IMR-90 (cell line): ENCODE results near the gene NPHS1. TPM values are rescaled to one million over a fixed set of nuclear protein-coding genes. Genes with fewer than 3 reads are reported as not detected.

Source experiments
- ATAC-seq: fragments of 200-7000 bp; cut with Tn5 transposase; 2 replicates; pipeline ENCODE4 v1.9.1; 2020; ENCODE audit warnings: low read depth, mild to moderate bottlenecking, moderate library complexity
- BruUV-seq: library from RNA; stranded (reverse); fragments of 400-500 nt; replicated peaks from 2 replicates; lab custom pipeline; 2021; lab: Mats Ljungman, UMichigan
- CTCF ChIA-PET: fragments of 300-600 bp; formaldehyde crosslinking; extraction: SDS; loops from one replicate; lab custom pipeline; 2021; ENCODE audit warnings: antibody characterized with exemption; lab: Yijun Ruan, JAX
- POLR2A ChIA-PET: fragments of 300-600 bp; sonication (Branson Sonifier 250); formaldehyde crosslinking; loops from one replicate; lab custom pipeline; 2022; ENCODE audit warnings: antibody characterized with exemption; ENCODE audit not compliant: unreplicated experiment; lab: Charles Lee
- DNase-seq: peaks from one replicate; pipeline ENCODE4 v3.0.0; 2013
- H2AFZ ChIP-seq: replicated peaks from 2 replicates; pipeline ENCODE3; 2013; ENCODE audit warnings: low read length, mild to moderate bottlenecking; ENCODE audit not compliant: poor library complexity
- H2AK5ac ChIP-seq: 2 replicates; pipeline ENCODE4 v1.6.1; 2013; ENCODE audit warnings: low read depth, low read length, inconsistent platforms
- H2AK9ac ChIP-seq: replicated peaks from 2 replicates; pipeline ENCODE3; 2013; ENCODE audit warnings: mild to moderate bottlenecking, low read depth, low read length, moderate library complexity; ENCODE audit not compliant: poor library complexity
- H2BK120ac ChIP-seq: 2 replicates; pipeline ENCODE4 v1.6.1; 2013; ENCODE audit warnings: low read depth, low read length, inconsistent platforms
- H2BK15ac ChIP-seq: 3 replicates; pipeline ENCODE4 v1.6.1; 2013; ENCODE audit warnings: low read depth, low read length, inconsistent platforms
- H2BK20ac ChIP-seq: 2 replicates; pipeline ENCODE4 v1.6.1; 2013; ENCODE audit warnings: low read depth, mild to moderate bottlenecking, inconsistent platforms, low read length, moderate library complexity
- H2BK5ac ChIP-seq: 2 replicates; pipeline ENCODE4 v1.6.1; 2013; ENCODE audit warnings: mild to moderate bottlenecking, low read depth, low read length, inconsistent platforms; ENCODE audit not compliant: poor library complexity, severe bottlenecking
- H3K14ac ChIP-seq: replicated peaks from 2 replicates; pipeline ENCODE4 v1.6.1; 2013; ENCODE audit warnings: low read depth, low read length, inconsistent platforms
- H3K18ac ChIP-seq: 2 replicates; pipeline ENCODE4 v1.6.1; 2013; ENCODE audit warnings: low read depth, low read length, control low read depth
- H3K23ac ChIP-seq: 2 replicates; pipeline ENCODE4 v1.6.1; 2013; ENCODE audit warnings: low read depth, low read length, inconsistent platforms
- H3K27ac ChIP-seq: 2 replicates; pipeline ENCODE4 v1.5.1; 2013; ENCODE audit warnings: mild to moderate bottlenecking, control low read depth, low read length; ENCODE audit not compliant: insufficient read depth
- H3K27me3 ChIP-seq: 2 replicates; pipeline ENCODE4 v1.6.1; 2013; ENCODE audit warnings: low read length; ENCODE audit not compliant: control insufficient read depth, insufficient read depth
- H3K36me3 ChIP-seq: 2 replicates; pipeline ENCODE4 v1.6.1; 2013; ENCODE audit warnings: low read length, mixed read lengths; ENCODE audit not compliant: control insufficient read depth, insufficient read depth
- H3K4ac ChIP-seq: 2 replicates; pipeline ENCODE4 v1.6.1; 2013; ENCODE audit warnings: low read depth, low read length, inconsistent platforms
- H3K4me1 ChIP-seq: 2 replicates; pipeline ENCODE4 v1.6.1; 2013; ENCODE audit warnings: low read length, mixed read lengths; ENCODE audit not compliant: control insufficient read depth, insufficient read depth
- H3K4me2 ChIP-seq: 2 replicates; pipeline ENCODE4 v1.6.1; 2013; ENCODE audit warnings: low read depth, mild to moderate bottlenecking, control low read depth, low read length, moderate library complexity
- H3K4me3 ChIP-seq: 2 replicates; pipeline ENCODE4 v1.5.1; 2013; ENCODE audit warnings: low read depth, mild to moderate bottlenecking, control low read depth, low read length, moderate library complexity; ENCODE audit not compliant: insufficient read depth
- H3K56ac ChIP-seq: 2 replicates; pipeline ENCODE4 v1.6.1; 2013; ENCODE audit warnings: low read length, inconsistent platforms; ENCODE audit not compliant: insufficient read depth; ENCODE audit errors: extremely low read depth
- H3K79me1 ChIP-seq, 2 experiments: 2 replicates each; pipeline ENCODE4 v1.6.1; 2013; ENCODE audit warnings: low read length in 2 of 2, inconsistent platforms in 1 of 2, low read depth in 1 of 2
- H3K9ac ChIP-seq: 2 replicates; pipeline ENCODE4 v1.6.1; 2013; ENCODE audit warnings: low read depth, low read length, control low read depth
- H3K9me1 ChIP-seq: 2 replicates; pipeline ENCODE4 v1.6.1; 2013; ENCODE audit warnings: low read length, inconsistent platforms; ENCODE audit not compliant: insufficient read depth
- H3K9me3 ChIP-seq: 2 replicates; pipeline ENCODE4 v1.6.1; 2013; ENCODE audit warnings: low read length; ENCODE audit not compliant: control insufficient read depth, insufficient read depth
- H4K20me1 ChIP-seq: 2 replicates; pipeline ENCODE4 v1.6.1; 2013; ENCODE audit warnings: low read length, inconsistent platforms; ENCODE audit not compliant: insufficient read depth
- H4K5ac ChIP-seq: 2 replicates; pipeline ENCODE4 v1.6.1; 2013; ENCODE audit warnings: mild to moderate bottlenecking, low read depth, low read length, control low read depth
- H4K8ac ChIP-seq, 2 experiments: 2 replicates each; pipeline ENCODE4 v1.6.1; 2013; ENCODE audit warnings: low read depth in 2 of 2, low read length in 2 of 2, control low read depth in 1 of 2, inconsistent platforms in 1 of 2
- H4K91ac ChIP-seq: 2 replicates; pipeline ENCODE4 v1.6.1; 2013; ENCODE audit warnings: low read depth, low read length, inconsistent platforms; ENCODE audit not compliant: insufficient read depth
- BHLHE40 ChIP-seq: fragments of 150-350 bp; IDR thresholded peaks from 2 replicates; pipeline ENCODE4 v1.6.1; 2016; ENCODE audit warnings: mild to moderate bottlenecking, low read depth, low read length
- CEBPB ChIP-seq: IDR thresholded peaks from 2 replicates; pipeline ENCODE4 v1.6.1; 2012; ENCODE audit warnings: low read depth, low read length, improper control_type of control experiment
- CHD1 ChIP-seq: IDR thresholded peaks from 2 replicates; pipeline ENCODE4 v1.6.1; 2012; ENCODE audit warnings: low read depth, low read length, improper control_type of control experiment
- ELK1 ChIP-seq: fragments of 150-350 bp; IDR thresholded peaks from 2 replicates; pipeline ENCODE4 v1.6.1; 2016; ENCODE audit warnings: low read depth, mild to moderate bottlenecking, low read length, moderate library complexity, borderline replicate concordance
- FOS ChIP-seq: fragments of 150-350 bp; IDR thresholded peaks from 2 replicates; pipeline ENCODE4 v1.6.1; 2016; ENCODE audit warnings: low read depth, low read length
- MAFK ChIP-seq: IDR thresholded peaks from 2 replicates; pipeline ENCODE4 v1.6.1; 2012; ENCODE audit warnings: low read depth, low read length, improper control_type of control experiment
- MAZ ChIP-seq: IDR thresholded peaks from 2 replicates; pipeline ENCODE4 v1.6.1; 2012; ENCODE audit warnings: low read depth, mild to moderate bottlenecking, low read length, improper control_type of control experiment, moderate library complexity, borderline replicate concordance
- MXI1 ChIP-seq: IDR thresholded peaks from 2 replicates; pipeline ENCODE4 v1.6.1; 2012; ENCODE audit warnings: low read depth, mild to moderate bottlenecking, low read length, moderate library complexity, borderline replicate concordance
- NFE2L2 ChIP-seq: fragments of 150-350 bp; IDR thresholded peaks from 2 replicates; pipeline ENCODE4 v1.6.1; 2016; ENCODE audit warnings: low read depth, mild to moderate bottlenecking, low read length
- POLR2A ChIP-seq: IDR thresholded peaks from 2 replicates; pipeline ENCODE4 v1.6.1; 2012; ENCODE audit warnings: mild to moderate bottlenecking, low read depth, low read length
- RAD21 ChIP-seq: IDR thresholded peaks from 2 replicates; pipeline ENCODE4 v1.6.1; 2012; ENCODE audit warnings: low read length, improper control_type of control experiment
- RCOR1 ChIP-seq: IDR thresholded peaks from 2 replicates; pipeline ENCODE4 v1.6.1; 2012; ENCODE audit warnings: mild to moderate bottlenecking, low read length, improper control_type of control experiment; ENCODE audit not compliant: insufficient replicate concordance
- RFX5 ChIP-seq: IDR thresholded peaks from 2 replicates; pipeline ENCODE4 v1.8.0; 2012; ENCODE audit warnings: low read depth, mild to moderate bottlenecking, low read length, moderate library complexity
- SMC3 ChIP-seq: fragments of 150-350 bp; IDR thresholded peaks from 2 replicates; pipeline ENCODE4 v1.6.1; 2016; ENCODE audit warnings: low read depth, mild to moderate bottlenecking, antibody characterized with exemption, low read length, moderate library complexity
- WGBS, 2 experiments: methylation state at CpG; one replicate each; pipeline versions ENCODE4 v1.1.5 to v1.1.7; 2013; ENCODE audit warnings: missing lambda C conversion rate in 2 of 2; ENCODE audit not compliant: insufficient read length in 1 of 2; ENCODE audit errors: extremely low coverage in 2 of 2; 5-methylcytosine and 5-hydroxymethylcytosine counted together
- dilution Hi-C: fragments of 300-500 bp; cut with HindIII; formaldehyde crosslinking; loops from one replicate; pipeline ENCODE4 v1.14.3; 2018; ENCODE audit warnings: low sequenced_read_pairs; ENCODE audit not compliant: unreplicated experiment
- in situ Hi-C: fragments of 300-500 bp; cut with MboI; formaldehyde crosslinking; loops from 3 replicates; pipeline ENCODE4 v1.14.3; 2019; ENCODE audit warnings: low sequenced_read_pairs, inconsistent platforms, mixed read lengths
- intact Hi-C: fragments of 100-400 bp; cut with micrococcal nuclease; formaldehyde crosslinking; loops from 2 replicates; pipeline ENCODE4 v1.10.0; 2022
- polyA plus RNA-seq, 3 experiments: library from polyadenylated mRNA; depleted of rRNA; stranded (reverse); fragments of >200 nt; gene quantifications; 2 replicates each; pipeline ENCODE4 v1.2.3, GENCODE V29; 2012; ENCODE audit warnings: low replicate concordance in 1 of 3
- total RNA-seq: library from RNA; depleted of rRNA; stranded (reverse); fragments of >200 nt; gene quantifications from 2 replicates; pipeline ENCODE4 v1.2.3, GENCODE V29; 2012
- TF ChIP-seq, protein P1 (sequence below): conservative IDR thresholded peaks from 2 replicates; pipeline ENCODE4 v1.5.1; 2012; ENCODE audit warnings: mild to moderate bottlenecking, low read depth, low read length, improper control_type of control experiment
- TF ChIP-seq, protein P2 (sequence below): fragments of 150-350 bp; IDR thresholded peaks from 2 replicates; pipeline ENCODE4 v1.6.1; 2017; ENCODE audit warnings: mild to moderate bottlenecking, antibody characterized with exemption, low read length, low read depth

Gene NPHS1
- total and polyA plus RNA-seq, 2 of the 4 experiments (the other 2 are of a cell fraction), result not detected

DNA sequence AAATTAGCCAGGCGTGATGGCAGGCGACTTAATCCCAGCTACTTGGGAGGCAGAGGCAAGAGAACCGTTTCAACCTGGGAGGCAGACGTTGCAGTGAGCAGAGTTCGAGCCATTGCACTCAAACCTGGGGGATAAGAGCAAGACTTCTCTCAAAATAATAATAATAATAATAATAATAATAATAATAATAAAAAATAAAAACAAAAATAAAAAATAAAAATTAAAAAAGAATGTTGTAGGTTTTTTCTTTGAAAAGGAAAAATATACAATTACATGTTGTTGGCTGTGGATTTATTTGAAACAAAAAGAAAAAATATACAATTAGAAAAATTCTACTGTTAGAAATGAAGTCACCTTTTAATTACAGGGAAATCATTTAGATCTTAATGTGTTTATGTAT lies 28.2 kb downstream of the NPHS1 start:
- no peak overlapping the region for H3K27ac ChIP-seq
- no peaks in the 10 kb centered on the region for H3K79me1 ChIP-seq
- no peak overlapping the region for H3K14ac ChIP-seq
- ChIA-PET POLR2A (no interaction called here), CTCF (no interaction called here)
- H3K4me2 ChIP-seq, result no peak overlapping the region
- H4K91ac ChIP-seq, result no peak overlapping the region
- no peak overlapping the region for H2AFZ ChIP-seq
- no peak overlapping the region for H4K5ac ChIP-seq
- WGBS, 2 experiments, result no CpG with 5 or more reads among the region's 5 CpGs
- no peaks in the 10 kb centered on the region for H4K20me1 ChIP-seq
- H2BK120ac ChIP-seq, result no peak overlapping the region
- no peaks in the 10 kb centered on the region for H3K9me1 ChIP-seq
- DNase-seq, result no peak
- H2AK5ac ChIP-seq, result no peak overlapping the region
- H2BK15ac ChIP-seq, result no peak overlapping the region
- H2BK5ac ChIP-seq, result no peak overlapping the region
- H3K4ac ChIP-seq, result no peak overlapping the region
- H3K56ac ChIP-seq, result no peak overlapping the region
- TF ChIP-seq POLR2A (no peak), SMC3 (no peak), RAD21 (no peak), ELK1 (no peak), FOS (no peak), RCOR1 (no peak), NFE2L2 (no peak), MXI1 (no peak), RFX5 (no peak), MAFK (no peak), BHLHE40 (no peak), MAZ (no peak), CHD1 (no peak), CEBPB (no peak)
- TF ChIP-seq, protein P1, sequence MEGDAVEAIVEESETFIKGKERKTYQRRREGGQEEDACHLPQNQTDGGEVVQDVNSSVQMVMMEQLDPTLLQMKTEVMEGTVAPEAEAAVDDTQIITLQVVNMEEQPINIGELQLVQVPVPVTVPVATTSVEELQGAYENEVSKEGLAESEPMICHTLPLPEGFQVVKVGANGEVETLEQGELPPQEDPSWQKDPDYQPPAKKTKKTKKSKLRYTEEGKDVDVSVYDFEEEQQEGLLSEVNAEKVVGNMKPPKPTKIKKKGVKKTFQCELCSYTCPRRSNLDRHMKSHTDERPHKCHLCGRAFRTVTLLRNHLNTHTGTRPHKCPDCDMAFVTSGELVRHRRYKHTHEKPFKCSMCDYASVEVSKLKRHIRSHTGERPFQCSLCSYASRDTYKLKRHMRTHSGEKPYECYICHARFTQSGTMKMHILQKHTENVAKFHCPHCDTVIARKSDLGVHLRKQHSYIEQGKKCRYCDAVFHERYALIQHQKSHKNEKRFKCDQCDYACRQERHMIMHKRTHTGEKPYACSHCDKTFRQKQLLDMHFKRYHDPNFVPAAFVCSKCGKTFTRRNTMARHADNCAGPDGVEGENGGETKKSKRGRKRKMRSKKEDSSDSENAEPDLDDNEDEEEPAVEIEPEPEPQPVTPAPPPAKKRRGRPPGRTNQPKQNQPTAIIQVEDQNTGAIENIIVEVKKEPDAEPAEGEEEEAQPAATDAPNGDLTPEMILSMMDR, result no peak
- TF ChIP-seq, protein P2, sequence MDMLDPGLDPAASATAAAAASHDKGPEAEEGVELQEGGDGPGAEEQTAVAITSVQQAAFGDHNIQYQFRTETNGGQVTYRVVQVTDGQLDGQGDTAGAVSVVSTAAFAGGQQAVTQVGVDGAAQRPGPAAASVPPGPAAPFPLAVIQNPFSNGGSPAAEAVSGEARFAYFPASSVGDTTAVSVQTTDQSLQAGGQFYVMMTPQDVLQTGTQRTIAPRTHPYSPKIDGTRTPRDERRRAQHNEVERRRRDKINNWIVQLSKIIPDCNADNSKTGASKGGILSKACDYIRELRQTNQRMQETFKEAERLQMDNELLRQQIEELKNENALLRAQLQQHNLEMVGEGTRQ, result no peak
- H2BK20ac ChIP-seq, result no peak overlapping the region
- no TSS peak for BruUV-seq
- no peak overlapping the region for H3K23ac ChIP-seq
- H3K18ac ChIP-seq, result no peak overlapping the region
- H4K8ac ChIP-seq, result no peak overlapping the region
- H2AK9ac ChIP-seq, result no peak overlapping the region
- no peaks in the 10 kb centered on the region for H3K36me3 ChIP-seq
- no peak overlapping the region for H3K9ac ChIP-seq
- dilution Hi-C loops, result no loop called here
- H3K4me1 ChIP-seq, result no peaks in the 10 kb centered on the region
- H3K4me3 ChIP-seq, result no peak overlapping the region
- in situ Hi-C loops, result no loop called here
- no peaks in the 10 kb centered on the region for H3K27me3 ChIP-seq
- intact Hi-C loops, result no loop called here
- no peaks in the 10 kb centered on the region for H3K9me3 ChIP-seq
- no peak for ATAC-seq
